AG04449 (cell line): ENCODE data around the gene RACGAP1.

ENCODE experiments used
- CTCF ChIA-PET: fragments of 350-600 bp; formaldehyde crosslinking; extraction: SDS; loops from one replicate; lab custom pipeline; 2021; ENCODE audit warnings: antibody characterized with exemption; lab: Yijun Ruan, JAX
- POLR2A ChIA-PET: fragments of 400-600, 350-600 bp; formaldehyde crosslinking; extraction: SDS; loops from one replicate; lab custom pipeline; 2020; ENCODE audit warnings: antibody characterized with exemption, inconsistent platforms; lab: Yijun Ruan, JAX
- DNase-seq: peaks from one replicate; pipeline ENCODE4 v3.0.0-alpha.2; 2010; ENCODE audit warnings: low read depth, low spot score
- H3K4me3 ChIP-seq: 2 replicates; pipeline ENCODE4 v1.5.1; 2011; ENCODE audit warnings: low read depth, mild to moderate bottlenecking, control low read depth, low read length
- TF ChIP-seq, protein P1 (sequence below): IDR thresholded peaks from one replicate; pipeline ENCODE4 v1.5.1; 2011; ENCODE audit warnings: mild to moderate bottlenecking, moderate library complexity, low read length, control low read depth, inconsistent platforms; ENCODE audit not compliant: insufficient read depth; ENCODE audit errors: missing control alignments

The RACGAP1 gene

DNA sequence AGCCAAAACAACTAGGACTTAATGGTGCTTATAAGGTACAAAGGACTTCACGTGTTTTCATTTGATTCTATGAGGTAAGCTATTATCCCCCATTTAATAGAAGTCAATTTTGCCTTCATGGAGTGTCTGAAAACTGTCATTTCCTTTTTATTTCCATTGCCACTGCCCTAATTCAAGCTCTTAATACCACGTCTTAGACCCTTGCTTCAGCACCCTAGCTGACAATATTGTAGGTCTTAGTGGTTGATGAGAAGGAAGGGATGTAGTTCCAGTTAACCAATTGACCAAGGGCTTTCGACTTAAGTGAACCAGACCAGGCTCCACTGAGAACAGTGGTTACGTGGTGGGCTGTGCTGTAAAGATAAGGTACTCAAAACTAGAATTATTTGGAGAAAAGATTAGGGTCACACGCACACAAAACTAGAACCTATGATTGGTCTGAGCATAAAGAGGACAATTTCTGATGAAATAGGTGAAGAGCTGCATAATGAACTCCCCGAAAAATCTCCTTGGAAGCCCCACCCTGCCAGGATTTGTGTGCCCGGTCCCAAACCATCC, 22.5 kb upstream of the RACGAP1 start:
- TF ChIP-seq, protein P1, sequence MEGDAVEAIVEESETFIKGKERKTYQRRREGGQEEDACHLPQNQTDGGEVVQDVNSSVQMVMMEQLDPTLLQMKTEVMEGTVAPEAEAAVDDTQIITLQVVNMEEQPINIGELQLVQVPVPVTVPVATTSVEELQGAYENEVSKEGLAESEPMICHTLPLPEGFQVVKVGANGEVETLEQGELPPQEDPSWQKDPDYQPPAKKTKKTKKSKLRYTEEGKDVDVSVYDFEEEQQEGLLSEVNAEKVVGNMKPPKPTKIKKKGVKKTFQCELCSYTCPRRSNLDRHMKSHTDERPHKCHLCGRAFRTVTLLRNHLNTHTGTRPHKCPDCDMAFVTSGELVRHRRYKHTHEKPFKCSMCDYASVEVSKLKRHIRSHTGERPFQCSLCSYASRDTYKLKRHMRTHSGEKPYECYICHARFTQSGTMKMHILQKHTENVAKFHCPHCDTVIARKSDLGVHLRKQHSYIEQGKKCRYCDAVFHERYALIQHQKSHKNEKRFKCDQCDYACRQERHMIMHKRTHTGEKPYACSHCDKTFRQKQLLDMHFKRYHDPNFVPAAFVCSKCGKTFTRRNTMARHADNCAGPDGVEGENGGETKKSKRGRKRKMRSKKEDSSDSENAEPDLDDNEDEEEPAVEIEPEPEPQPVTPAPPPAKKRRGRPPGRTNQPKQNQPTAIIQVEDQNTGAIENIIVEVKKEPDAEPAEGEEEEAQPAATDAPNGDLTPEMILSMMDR = no peak
- ChIA-PET CTCF (interaction anchor here (1.5 to 10.7 kb wide), 6 partner anchors 7 to 81 kb away, joined by 3 to 254 read pairs (median 18); no protein-coding TSS in a partner anchor), POLR2A (no interaction called here)
- DNase-seq = no peak
- no peak overlapping the region for H3K4me3 ChIP-seq

GRCh38 chr12:50043854-50044253, 18.6 kb upstream of the RACGAP1 start:
- no peak for DNase-seq
- CTCF ChIA-PET = interaction anchor here (0.7 to 11.0 kb wide), 6 partner anchors 8 to 75 kb away, joined by 3 to 254 read pairs (median 5); partner anchors contain the start of gene AQP6
- no peak overlapping the region for H3K4me3 ChIP-seq
- POLR2A ChIA-PET = no interaction called here
- TF ChIP-seq, protein P1 = no peak

GRCh38 chr12:50043308-50043707, 18.0 kb upstream of the RACGAP1 start:
- ChIA-PET CTCF (interaction anchor here (1.0 to 11.0 kb wide), 5 partner anchors 9 to 75 kb away, joined by 5 to 254 read pairs (median 5); partner anchors contain the start of gene AQP6), POLR2A (no interaction called here)
- no peak overlapping the region for H3K4me3 ChIP-seq
- TF ChIP-seq, protein P1 = no peak
- no peak for DNase-seq

DNA sequence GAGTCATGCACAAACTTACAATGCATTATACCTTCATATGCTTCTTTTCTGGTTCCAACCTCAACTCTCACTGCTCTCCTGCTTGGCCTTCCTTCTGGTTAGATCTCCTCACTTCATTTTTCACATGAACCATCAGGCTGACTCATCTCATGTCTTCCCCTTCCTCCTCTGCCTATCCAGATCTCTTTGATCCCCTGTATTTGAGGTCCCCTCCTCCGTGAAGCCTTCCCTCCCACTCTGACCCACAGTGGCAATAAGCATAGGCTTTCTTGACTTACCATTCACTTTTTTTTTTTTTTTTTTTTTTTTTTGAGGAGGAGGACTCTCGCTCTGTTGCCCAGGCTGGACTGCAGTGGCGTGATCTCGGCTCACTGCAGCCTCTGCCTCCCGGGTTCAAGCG, 17.4 kb upstream of the RACGAP1 start:
- POLR2A ChIA-PET = no interaction called here
- TF ChIP-seq, protein P1 = no peak
- CTCF ChIA-PET = interaction anchor here (1.6 to 11.0 kb wide), 4 partner anchors 9 to 74 kb away, joined by 5 to 254 read pairs (median 62); partner anchors contain the start of gene AQP6

GRCh38 chr12:50041962-50042361, 16.7 kb upstream of the RACGAP1 start:
- no peak for DNase-seq
- TF ChIP-seq, protein P1 = no peak
- no peak overlapping the region for H3K4me3 ChIP-seq
- CTCF ChIA-PET = interaction anchor here (1.6 to 11.0 kb wide), 5 partner anchors 8 to 73 kb away, joined by 5 to 254 read pairs (median 119); partner anchors contain the start of gene AQP6
- POLR2A ChIA-PET = no interaction called here

More for the DNA sequence above, 17.4 kb upstream of the RACGAP1 start:
- DNase-seq = no peak
- no peak overlapping the region for H3K4me3 ChIP-seq

GRCh38 chr12:50041062-50041860, 16.0 kb upstream of the RACGAP1 start:
- ChIA-PET POLR2A (no interaction called here), CTCF (interaction anchor here (2.9 to 11.0 kb wide), 8 partner anchors 11 to 174 kb away, joined by 21 to 254 read pairs (median 56); partner anchors contain the start of genes AQP6 and RACGAP1)
- TF ChIP-seq, protein P1 = no peak

More at GRCh38 chr12:50041062-50041860, 16.0 kb upstream of the RACGAP1 start:
- DNase-seq = no peak
- no peak overlapping the region for H3K4me3 ChIP-seq
